ENCODE results near the gene GJB2. TPM values are rescaled to one million over a fixed set of nuclear protein-coding genes. Genes with fewer than 3 reads are reported as not detected.

The GJB2 gene
- total and polyA plus RNA-seq, 2 experiments from 2014 or later: 0.11 to 0.20 TPM

DNA sequence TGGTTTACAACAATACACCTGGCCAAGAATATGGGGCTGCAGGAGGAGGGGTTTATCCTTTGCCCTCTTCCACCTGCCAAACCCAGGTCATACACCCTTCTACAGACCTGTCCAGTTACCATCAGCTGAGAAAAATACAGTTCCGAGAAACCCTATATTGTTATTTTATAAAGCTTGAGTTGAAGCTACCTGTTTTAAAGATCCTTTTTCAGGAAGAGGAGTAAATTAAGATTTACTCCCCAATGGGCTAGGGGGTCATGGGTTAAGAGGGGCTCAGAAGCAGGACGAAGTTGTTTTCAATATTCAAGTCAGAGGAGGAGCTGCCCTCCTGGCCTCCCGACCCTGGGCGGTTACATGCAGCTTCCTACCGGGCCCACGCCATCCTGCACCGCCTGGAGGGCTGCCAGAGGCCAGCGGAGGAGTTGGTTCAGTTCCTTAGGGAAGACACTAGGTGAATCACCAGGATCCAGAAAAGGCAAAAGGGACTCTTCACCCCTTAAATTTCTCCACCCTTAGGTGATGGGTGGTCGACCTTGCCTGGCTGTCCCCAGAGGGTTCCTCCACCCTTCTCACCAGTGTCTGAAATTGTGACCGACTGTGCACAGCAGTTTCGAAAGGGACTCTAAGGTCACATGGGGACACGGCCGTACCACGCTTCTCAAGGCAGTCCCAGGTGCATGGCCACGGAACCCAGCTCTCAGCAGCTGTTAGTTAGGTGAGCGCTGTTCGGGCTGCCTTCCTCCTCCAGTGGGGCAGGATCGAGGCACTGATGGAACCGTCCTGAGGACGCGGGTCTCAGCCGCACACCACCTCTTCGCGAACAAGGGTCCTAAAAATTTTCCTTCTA, 1.2 kb downstream of the GJB2 start:
- peak overlapping the region; percentile 67; the same call in 1 of the 2 replicates for H2AFZ ChIP-seq
- H3K4me3 ChIP-seq: peak overlapping the region; percentile 62; the same call in 1 of the 2 replicates
- peaks cover 36% of the 10 kb centered on the region for H3K27me3 ChIP-seq (replicated peaks; ENCODE audit: insufficient read depth)

DNA sequence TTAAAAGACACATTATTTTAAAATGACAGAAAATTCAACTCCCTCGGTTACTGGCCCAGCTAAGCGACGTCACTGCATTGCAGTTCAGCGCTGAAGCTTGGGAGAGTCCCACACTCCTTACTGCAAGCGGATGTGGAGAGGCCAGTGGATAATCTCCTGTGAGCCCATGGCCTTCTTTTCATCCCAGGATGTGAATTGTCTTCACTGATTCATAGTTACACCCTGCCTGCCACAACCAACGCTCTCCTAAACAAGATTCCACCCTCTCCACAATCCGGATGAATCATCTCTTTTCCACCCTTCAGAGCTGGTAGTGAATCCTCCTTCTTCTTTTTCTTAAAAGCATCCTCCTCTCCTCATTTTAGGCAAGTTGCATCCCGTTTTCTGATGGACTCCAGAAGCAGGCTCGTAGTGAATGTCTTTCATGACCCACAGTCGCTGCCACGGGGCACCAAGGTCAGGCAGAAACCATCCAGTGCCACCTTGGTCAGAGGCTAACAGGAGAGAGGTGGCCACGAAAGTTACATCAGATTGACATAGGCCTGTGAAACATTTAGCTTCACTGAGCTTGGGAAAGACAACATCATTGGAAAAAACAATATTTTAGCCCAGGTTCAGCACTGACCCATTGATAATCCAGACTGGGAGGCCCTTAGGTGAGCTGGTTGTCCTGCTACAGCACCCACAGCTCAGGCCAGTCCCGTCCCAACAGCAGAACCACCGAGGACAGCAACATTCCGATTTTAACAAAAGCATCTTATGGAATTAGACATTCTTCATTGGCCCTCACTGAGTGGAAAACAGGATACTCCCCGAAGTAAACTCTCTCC, 2.0 kb downstream of the GJB2 start:
- H3K27me3 ChIP-seq (replicated peaks; ENCODE audit: insufficient read depth): peaks cover 27% of the 10 kb centered on the region
- TF ChIP-seq EZH2 (IDR thresholded peaks at IDR 0.05; ENCODE audit: insufficient read depth, poor library complexity, severe bottlenecking): no peak
- no peak for TF ChIP-seq EZH2phosphoT487 (IDR thresholded peaks at IDR 0.05; ENCODE audit: insufficient read depth, low read depth)
- no peaks in the 10 kb centered on the region for H4K20me1 ChIP-seq (ENCODE audit: insufficient read depth)
- H3K9me2 ChIP-seq (ENCODE audit: insufficient read depth): no peaks in the 10 kb centered on the region
- 0 out of 2 replicates have a peak overlapping the region, but pooled peaks have one; percentile 1 for H3K9ac ChIP-seq
- H3K4me3 ChIP-seq: no peak overlapping the region
- no peaks in the 10 kb centered on the region for H3K9me3 ChIP-seq (ENCODE audit: low read depth)
- H3F3A ChIP-seq (ENCODE audit: insufficient read depth): peaks cover 24% of the 10 kb centered on the region
- in situ Hi-C loops (cut with MboI): loop anchor here (10.0 to 25.0 kb wide), 3 partner anchors 294 to 647 kb away; no protein-coding TSS in a partner anchor
- peaks cover 22% of the 10 kb centered on the region for H3K4me1 ChIP-seq (ENCODE audit: insufficient read depth)
- no peaks in the 10 kb centered on the region for H3K36me3 ChIP-seq (ENCODE audit: low read depth)
- peak overlapping the region; percentile 41 for H3K27ac ChIP-seq
- H3K4me2 ChIP-seq (ENCODE audit: unreplicated experiment): peak overlapping the region; percentile 30
- 63 to 70% methylated on average over 16 of the region's 16 CpGs for WGBS, 2 experiments (ENCODE audit: low coverage in 1 of 2, low lambda C conversion rate in 2 of 2, missing lambda C conversion rate in 2 of 2)
- H3K79me2 ChIP-seq (ENCODE audit: insufficient read depth): no peaks in the 10 kb centered on the region
- DNase-seq: peak; percentile 89
- H2AFZ ChIP-seq: no peak overlapping the region

More for the DNA sequence above, 1.2 kb downstream of the GJB2 start:
- no peaks in the 10 kb centered on the region for H3K79me2 ChIP-seq (ENCODE audit: insufficient read depth)
- WGBS, 2 experiments (ENCODE audit: low coverage in 1 of 2, low lambda C conversion rate in 2 of 2, missing lambda C conversion rate in 2 of 2): 68 to 70% methylated on average over 24 of the region's 24 CpGs
- no peak for DNase-seq
- in situ Hi-C loops (cut with MboI): loop anchor here (10.0 to 25.0 kb wide), 3 partner anchors 293 to 646 kb away; no protein-coding TSS in a partner anchor
- TF ChIP-seq EZH2phosphoT487 (IDR thresholded peaks at IDR 0.05; ENCODE audit: insufficient read depth, low read depth) (0 out of 2 replicates have a peak, but pooled peaks have one; percentile 33), EZH2 (IDR thresholded peaks at IDR 0.05; ENCODE audit: insufficient read depth, poor library complexity, severe bottlenecking) (no peak)
- no peaks in the 10 kb centered on the region for H3K9me3 ChIP-seq (ENCODE audit: low read depth)
- H3K36me3 ChIP-seq (ENCODE audit: low read depth): no peaks in the 10 kb centered on the region
- H4K20me1 ChIP-seq (ENCODE audit: insufficient read depth): no peaks in the 10 kb centered on the region
- H3K4me2 ChIP-seq (ENCODE audit: unreplicated experiment): peak overlapping the region; percentile 65
- no peaks in the 10 kb centered on the region for H3K9me2 ChIP-seq (ENCODE audit: insufficient read depth)
- no peak overlapping the region for H3K9ac ChIP-seq
- peaks cover 24% of the 10 kb centered on the region for H3F3A ChIP-seq (ENCODE audit: insufficient read depth)
- no peak overlapping the region for H3K27ac ChIP-seq
- peaks cover 22% of the 10 kb centered on the region for H3K4me1 ChIP-seq (ENCODE audit: insufficient read depth)

DNA sequence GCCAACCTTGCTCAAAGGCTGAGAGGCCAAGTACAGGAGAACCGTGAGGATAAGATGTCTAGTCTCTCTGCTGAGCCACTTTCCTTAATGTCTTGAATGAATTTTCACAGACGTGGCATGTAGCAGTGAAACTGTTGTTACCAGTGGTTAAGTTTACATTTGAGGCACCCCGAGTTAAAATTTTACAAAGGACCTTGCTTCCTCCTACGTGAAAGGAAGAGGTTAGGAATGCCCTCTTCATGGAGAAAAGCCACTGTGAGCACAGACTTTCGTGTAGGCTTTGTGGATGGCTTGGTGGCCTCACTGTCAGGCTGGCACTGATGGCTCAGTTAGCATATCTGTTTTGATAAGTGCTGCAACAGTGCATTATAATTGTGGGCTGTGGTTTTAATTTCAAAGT, 2.7 kb downstream of the GJB2 start:
- peaks cover 22% of the 10 kb centered on the region for H3K4me1 ChIP-seq (ENCODE audit: insufficient read depth)
- TF ChIP-seq EZH2phosphoT487 (IDR thresholded peaks at IDR 0.05; ENCODE audit: insufficient read depth, low read depth) (no peak), EZH2 (IDR thresholded peaks at IDR 0.05; ENCODE audit: insufficient read depth, poor library complexity, severe bottlenecking) (no peak)
- peak overlapping the region; percentile 41 for H3K27ac ChIP-seq
- no peak overlapping the region for H3K4me2 ChIP-seq (ENCODE audit: unreplicated experiment)
- no peaks in the 10 kb centered on the region for H3K9me2 ChIP-seq (ENCODE audit: insufficient read depth)
- H3F3A ChIP-seq (ENCODE audit: insufficient read depth): peaks cover 24% of the 10 kb centered on the region
- H3K9ac ChIP-seq: 0 out of 2 replicates have a peak overlapping the region, but pooled peaks have one; percentile 1
- peaks cover 21% of the 10 kb centered on the region for H3K27me3 ChIP-seq (replicated peaks; ENCODE audit: insufficient read depth)
- in situ Hi-C loops (cut with MboI): loop anchor here (10.0 to 25.0 kb wide), 3 partner anchors 295 to 647 kb away; no protein-coding TSS in a partner anchor
- H2AFZ ChIP-seq: peak overlapping the region; percentile 25; the same call in 1 of the 2 replicates
- H3K9me3 ChIP-seq (ENCODE audit: low read depth): no peaks in the 10 kb centered on the region
- H4K20me1 ChIP-seq (ENCODE audit: insufficient read depth): no peaks in the 10 kb centered on the region
- 56 to 59% methylated on average over 5 of the region's 5 CpGs for WGBS, 2 experiments (ENCODE audit: low coverage in 1 of 2, low lambda C conversion rate in 2 of 2, missing lambda C conversion rate in 2 of 2)
- H3K79me2 ChIP-seq (ENCODE audit: insufficient read depth): no peaks in the 10 kb centered on the region
- H3K4me3 ChIP-seq: no peak overlapping the region
- no peak for DNase-seq
- H3K36me3 ChIP-seq (ENCODE audit: low read depth): no peaks in the 10 kb centered on the region

All from GM23248 (cell line).